ENCODE measurements around the gene PLLP.

PLLP gene

GRCh38 chr16:57213462-57213861, 71.0 kb downstream of the PLLP start:
- DNase-seq = no peak

DNA sequence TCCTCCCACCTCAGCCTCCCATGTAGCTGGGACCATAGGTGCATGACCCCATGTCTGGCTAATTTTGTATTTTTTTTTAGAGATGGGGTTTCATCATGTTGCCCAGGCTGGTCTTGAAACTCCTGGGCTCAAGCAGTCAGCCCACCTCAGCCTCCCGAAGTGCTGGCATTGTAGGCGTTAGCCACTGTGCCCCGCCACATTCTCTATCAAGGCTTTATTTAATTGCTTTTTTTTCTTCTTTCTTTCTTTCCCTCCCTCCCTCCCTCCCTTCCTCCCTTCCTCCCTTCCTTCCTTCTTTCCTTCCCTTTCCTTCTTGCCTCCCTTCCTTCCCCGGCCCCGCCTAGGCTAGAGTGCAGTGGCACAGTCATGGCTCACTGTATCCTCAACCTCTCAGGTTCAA, 74.7 kb downstream of the PLLP start:
- no peak for DNase-seq

DNA sequence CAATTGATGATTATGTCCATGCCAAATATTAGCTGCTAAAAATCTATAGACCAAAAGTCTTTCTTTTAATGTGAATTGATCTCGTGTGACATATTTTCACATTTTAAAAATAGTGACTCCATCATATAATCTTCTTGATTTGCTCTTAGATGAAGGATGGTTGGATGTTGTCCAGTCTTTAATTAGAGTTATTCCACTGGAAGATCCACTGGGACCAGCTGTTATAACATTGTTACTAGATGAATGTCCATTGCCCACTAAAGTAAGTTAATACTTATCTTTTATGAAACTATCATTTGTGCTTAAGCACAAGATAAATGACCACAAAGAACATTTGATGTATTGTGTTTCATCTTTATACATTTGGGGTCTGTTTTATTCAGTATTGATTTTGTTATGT, 75.5 kb downstream of the PLLP start:
- DNase-seq = no peak
